ENCODE results near the gene KRTAP9-7.

The KRTAP9-7 gene

DNA sequence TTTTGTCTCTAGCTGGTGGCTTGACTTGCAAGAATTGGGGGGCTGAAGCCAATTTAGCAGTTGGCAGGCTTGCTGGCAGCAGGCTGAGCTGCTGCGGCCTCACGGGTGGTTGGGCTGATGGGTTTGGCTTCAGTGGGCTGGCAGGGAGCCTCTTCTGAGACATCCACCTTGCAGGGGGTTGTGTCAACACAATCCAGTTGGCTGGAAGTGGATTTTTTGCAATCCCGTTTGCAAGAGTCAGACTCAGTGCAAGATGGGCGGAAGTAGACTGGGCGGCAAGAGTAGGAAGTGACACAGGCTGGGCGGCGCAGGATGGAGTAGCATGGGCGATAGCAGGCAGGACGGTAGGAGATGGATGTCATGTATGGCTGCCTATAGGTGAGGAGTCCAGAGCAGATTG lies 32.1 kb downstream of the KRTAP9-7 start:
- no peak overlapping the region for H3K4me3 ChIP-seq (ENCODE audit: low read length)
- no peak overlapping the region for H3K27ac ChIP-seq (ENCODE audit: low read length)
- no peak for TF ChIP-seq EZH2phosphoT487 (IDR thresholded peaks at IDR 0.05; ENCODE audit: low read depth)
- TF ChIP-seq CTCF (IDR thresholded peaks at IDR 0.05; ENCODE audit: low read depth, low read length): no peak
- no peaks in the 10 kb centered on the region for H4K20me1 ChIP-seq (ENCODE audit: insufficient read depth, low read length)
- H3K9ac ChIP-seq (ENCODE audit: low read length): no peak overlapping the region
- no peaks in the 10 kb centered on the region for H3K36me3 ChIP-seq (replicated peaks; ENCODE audit: low read depth, low read length)
- H3K9me3 ChIP-seq (ENCODE audit: insufficient read depth, low read length): no peaks in the 10 kb centered on the region
- H3K27me3 ChIP-seq (ENCODE audit: low read depth, low read length): peaks cover 19% of the 10 kb centered on the region
- no peaks in the 10 kb centered on the region for H3K79me2 ChIP-seq (ENCODE audit: low read length)
- H3K4me2 ChIP-seq (ENCODE audit: low read length): no peak overlapping the region
- peaks cover 6% of the 10 kb centered on the region; the same call in 1 of the 2 replicates for H3K4me1 ChIP-seq (ENCODE audit: low read length)
- no peak overlapping the region for H2AFZ ChIP-seq (ENCODE audit: low read depth, low read length)

DNA sequence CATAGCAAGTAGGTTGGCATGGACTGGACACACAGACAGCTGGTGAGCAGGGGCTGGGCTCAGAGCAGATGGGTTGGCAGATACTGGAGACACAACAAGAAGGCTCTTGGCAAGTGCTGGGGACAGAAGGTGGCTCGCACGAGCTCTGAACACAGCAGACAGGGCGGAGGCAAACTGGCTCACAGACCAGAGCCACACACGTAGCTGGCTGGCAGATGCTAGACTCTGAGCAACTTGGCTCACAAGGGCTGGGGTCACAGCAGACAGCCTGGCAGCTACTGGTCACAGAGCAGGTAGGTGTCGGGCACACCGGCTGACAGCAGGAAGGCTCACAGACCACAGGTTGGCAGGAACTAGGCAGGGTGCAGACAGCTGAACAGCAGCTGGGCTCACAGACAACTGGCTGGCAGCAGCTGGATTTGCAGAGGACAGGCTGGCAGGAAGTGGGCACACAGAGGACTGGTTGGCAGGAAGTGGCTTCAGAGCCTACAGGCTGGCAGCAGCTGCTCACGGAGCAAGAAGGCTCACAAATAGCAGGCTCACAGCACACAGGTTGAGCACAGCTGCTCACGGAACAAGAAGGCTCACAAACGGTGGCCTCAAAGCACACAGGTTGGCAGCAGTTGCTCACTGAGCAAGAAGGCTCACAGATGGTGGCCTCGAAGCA lies 32.9 kb downstream of the KRTAP9-7 start:
- Histone ChIP-seq H2AFZ (ENCODE audit: low read depth, low read length) (0 out of 2 replicates have a peak overlapping the region, but pooled peaks have one; percentile 3), H4K20me1 (ENCODE audit: insufficient read depth, low read length) (no peaks in the 10 kb centered on the region), H3K27me3 (ENCODE audit: low read depth, low read length) (peaks cover 22% of the 10 kb centered on the region), H3K4me1 (ENCODE audit: low read length) (peaks cover 6% of the 10 kb centered on the region; the same call in 1 of the 2 replicates), H3K4me2 (ENCODE audit: low read length) (peak overlapping the region; percentile 28), H3K79me2 (ENCODE audit: low read length) (no peaks in the 10 kb centered on the region), H3K9ac (ENCODE audit: low read length) (no peak overlapping the region), H3K36me3 (replicated peaks; ENCODE audit: low read depth, low read length) (no peaks in the 10 kb centered on the region), H3K9me3 (ENCODE audit: insufficient read depth, low read length) (no peaks in the 10 kb centered on the region), H3K27ac (ENCODE audit: low read length) (no peak overlapping the region), H3K4me3 (ENCODE audit: low read length) (0 out of 2 replicates have a peak overlapping the region, but pooled peaks have one; percentile 11)
- TF ChIP-seq EZH2phosphoT487 (IDR thresholded peaks at IDR 0.05; ENCODE audit: low read depth) (no peak), CTCF (IDR thresholded peaks at IDR 0.05; ENCODE audit: low read depth, low read length) (no peak)

DNA sequence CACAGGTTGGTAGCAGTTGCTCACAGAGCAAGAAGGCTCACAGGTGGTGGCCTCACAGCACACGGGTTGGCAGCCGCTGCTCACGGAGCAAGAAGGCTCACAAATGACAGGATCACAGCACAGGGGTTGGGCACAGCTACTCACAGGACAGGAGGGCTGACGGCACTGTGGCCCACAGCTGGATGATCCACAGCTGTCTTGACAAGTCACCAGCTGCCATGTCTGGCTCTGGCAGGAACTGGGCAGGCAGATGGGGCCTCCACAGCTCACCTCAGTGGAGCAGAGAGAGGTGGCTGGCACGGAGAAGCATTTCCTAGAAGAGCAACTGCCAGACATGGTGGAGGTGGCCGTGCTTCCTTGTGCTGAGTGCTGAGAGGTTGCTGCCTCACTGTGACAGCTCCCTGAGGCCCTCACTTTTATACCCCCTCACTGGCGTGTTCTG lies 33.4 kb downstream of the KRTAP9-7 start, which contains the start of gene KRTAP16-1:
TSS of gene KRTAP16-1 (minus strand) at position 392 of the 442 bp plus-strand sequence. CDS start at position 336, 56 bp downstream.
- H4K20me1 ChIP-seq (ENCODE audit: insufficient read depth, low read length): no peaks in the 10 kb centered on the region
- H3K9me3 ChIP-seq (ENCODE audit: insufficient read depth, low read length): no peaks in the 10 kb centered on the region
- no peaks in the 10 kb centered on the region for H3K36me3 ChIP-seq (replicated peaks; ENCODE audit: low read depth, low read length)
- no peak for TF ChIP-seq CTCF (IDR thresholded peaks at IDR 0.05; ENCODE audit: low read depth, low read length)
- 0 out of 2 replicates have a peak within 1 kb of the TSS, but pooled peaks have one; percentile 11 for H3K4me3 ChIP-seq (ENCODE audit: low read length)
- peak within 1 kb of the TSS; percentile 28 for H3K4me2 ChIP-seq (ENCODE audit: low read length)
- no peaks in the 10 kb centered on the region for H3K79me2 ChIP-seq (ENCODE audit: low read length)
- H3K27ac ChIP-seq (ENCODE audit: low read length): no peak within 1 kb of the TSS
- H2AFZ ChIP-seq (ENCODE audit: low read depth, low read length): 0 out of 2 replicates have a peak within 1 kb of the TSS, but pooled peaks have one; percentile 3
- H3K27me3 ChIP-seq (ENCODE audit: low read depth, low read length): peaks cover 22% of the 10 kb centered on the region
- peaks cover 6% of the 10 kb centered on the region; the same call in 1 of the 2 replicates for H3K4me1 ChIP-seq (ENCODE audit: low read length)
- no peak within 1 kb of the TSS for H3K9ac ChIP-seq (ENCODE audit: low read length)

GRCh38 chr17:41311111-41311510 lies 35.6 kb downstream of the KRTAP9-7 start:
- Histone ChIP-seq H3K36me3 (replicated peaks; ENCODE audit: low read depth, low read length) (no peaks in the 10 kb centered on the region), H3K4me1 (ENCODE audit: low read length) (peaks cover 6% of the 10 kb centered on the region; the same call in 1 of the 2 replicates), H3K4me2 (ENCODE audit: low read length) (no peak overlapping the region), H3K27me3 (ENCODE audit: low read depth, low read length) (peaks cover 26% of the 10 kb centered on the region), H3K79me2 (ENCODE audit: low read length) (no peaks in the 10 kb centered on the region), H3K9ac (ENCODE audit: low read length) (no peak overlapping the region), H3K9me3 (ENCODE audit: insufficient read depth, low read length) (no peaks in the 10 kb centered on the region), H4K20me1 (ENCODE audit: insufficient read depth, low read length) (no peaks in the 10 kb centered on the region), H2AFZ (ENCODE audit: low read depth, low read length) (no peak overlapping the region), H3K4me3 (ENCODE audit: low read length) (no peak overlapping the region), H3K27ac (ENCODE audit: low read length) (no peak overlapping the region)
- no peak for TF ChIP-seq EZH2phosphoT487 (IDR thresholded peaks at IDR 0.05; ENCODE audit: low read depth)
- no peak for TF ChIP-seq CTCF (IDR thresholded peaks at IDR 0.05; ENCODE audit: low read depth, low read length)
